Body of pancreas (tissue), 4 donors: ENCODE data around the gene EME1.

Experiments
- POLR2A ChIP-seq, 3 donors: fragments of 450-650 bp; IDR thresholded peaks; one replicate each; pipeline ENCODE4 v1.6.1; 2016; ENCODE audit warnings: antibody characterized with exemption in 3 of 3, mild to moderate bottlenecking in 2 of 3
- TF ChIP-seq, protein P1 (sequence below), 7 experiments: fragments of 450-650 bp in 4 of 7; fragments of 200-600 bp in 3 of 7; sonication (generic) in 3 of 7; IDR thresholded peaks; one replicate each; pipeline ENCODE4 v1.5.1; 2016 to 2019; ENCODE audit warnings: antibody characterized with exemption in 7 of 7

GRCh38 chr17:50328363-50329325 lies 44.4 kb upstream of the EME1 start:
- TF ChIP-seq, protein P1, sequence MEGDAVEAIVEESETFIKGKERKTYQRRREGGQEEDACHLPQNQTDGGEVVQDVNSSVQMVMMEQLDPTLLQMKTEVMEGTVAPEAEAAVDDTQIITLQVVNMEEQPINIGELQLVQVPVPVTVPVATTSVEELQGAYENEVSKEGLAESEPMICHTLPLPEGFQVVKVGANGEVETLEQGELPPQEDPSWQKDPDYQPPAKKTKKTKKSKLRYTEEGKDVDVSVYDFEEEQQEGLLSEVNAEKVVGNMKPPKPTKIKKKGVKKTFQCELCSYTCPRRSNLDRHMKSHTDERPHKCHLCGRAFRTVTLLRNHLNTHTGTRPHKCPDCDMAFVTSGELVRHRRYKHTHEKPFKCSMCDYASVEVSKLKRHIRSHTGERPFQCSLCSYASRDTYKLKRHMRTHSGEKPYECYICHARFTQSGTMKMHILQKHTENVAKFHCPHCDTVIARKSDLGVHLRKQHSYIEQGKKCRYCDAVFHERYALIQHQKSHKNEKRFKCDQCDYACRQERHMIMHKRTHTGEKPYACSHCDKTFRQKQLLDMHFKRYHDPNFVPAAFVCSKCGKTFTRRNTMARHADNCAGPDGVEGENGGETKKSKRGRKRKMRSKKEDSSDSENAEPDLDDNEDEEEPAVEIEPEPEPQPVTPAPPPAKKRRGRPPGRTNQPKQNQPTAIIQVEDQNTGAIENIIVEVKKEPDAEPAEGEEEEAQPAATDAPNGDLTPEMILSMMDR (IDR thresholded peaks at IDR 0.05) = no peak
- no peak for TF ChIP-seq POLR2A (IDR thresholded peaks at IDR 0.05)
